ENCODE measurements around the gene RTN3.
A peak's percentile ranks its signal among the peaks of the same experiment; 100 is the strongest.

The RTN3 gene

GRCh38 chr11:63720611-63721010, 39.3 kb downstream of the RTN3 start:
- DNase-seq (ENCODE audit: extremely low spot score), result no peak
- ChIA-PET CTCF (interaction anchor here (1.7 kb wide), 1 partner anchor 18 kb away, joined by 3 read pairs; no protein-coding TSS in a partner anchor), POLR2A (no interaction called here)
- TF ChIP-seq, protein P1, sequence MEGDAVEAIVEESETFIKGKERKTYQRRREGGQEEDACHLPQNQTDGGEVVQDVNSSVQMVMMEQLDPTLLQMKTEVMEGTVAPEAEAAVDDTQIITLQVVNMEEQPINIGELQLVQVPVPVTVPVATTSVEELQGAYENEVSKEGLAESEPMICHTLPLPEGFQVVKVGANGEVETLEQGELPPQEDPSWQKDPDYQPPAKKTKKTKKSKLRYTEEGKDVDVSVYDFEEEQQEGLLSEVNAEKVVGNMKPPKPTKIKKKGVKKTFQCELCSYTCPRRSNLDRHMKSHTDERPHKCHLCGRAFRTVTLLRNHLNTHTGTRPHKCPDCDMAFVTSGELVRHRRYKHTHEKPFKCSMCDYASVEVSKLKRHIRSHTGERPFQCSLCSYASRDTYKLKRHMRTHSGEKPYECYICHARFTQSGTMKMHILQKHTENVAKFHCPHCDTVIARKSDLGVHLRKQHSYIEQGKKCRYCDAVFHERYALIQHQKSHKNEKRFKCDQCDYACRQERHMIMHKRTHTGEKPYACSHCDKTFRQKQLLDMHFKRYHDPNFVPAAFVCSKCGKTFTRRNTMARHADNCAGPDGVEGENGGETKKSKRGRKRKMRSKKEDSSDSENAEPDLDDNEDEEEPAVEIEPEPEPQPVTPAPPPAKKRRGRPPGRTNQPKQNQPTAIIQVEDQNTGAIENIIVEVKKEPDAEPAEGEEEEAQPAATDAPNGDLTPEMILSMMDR (IDR thresholded peaks at IDR 0.05; ENCODE audit: control extremely low read depth, extremely low read depth, low read depth, missing control alignments), result no peak

- POLR2A ChIA-PET, result no interaction called here
- no peak for DNase-seq (ENCODE audit: extremely low spot score)
- CTCF ChIA-PET, result interaction anchor here (1.2 to 3.4 kb wide), 2 partner anchors 9 to 47 kb away, joined by 3 to 13 read pairs; no protein-coding TSS in a partner anchor
- TF ChIP-seq, protein P1 (IDR thresholded peaks at IDR 0.05; ENCODE audit: control extremely low read depth, extremely low read depth, low read depth, missing control alignments), result no peak
Observed at GRCh38 chr11:63729326-63729725, 48.0 kb downstream of the RTN3 start.

- ChIA-PET POLR2A (no interaction called here), CTCF (interaction anchor here (1.3 to 5.3 kb wide), 6 partner anchors 11 to 258 kb away, joined by 3 to 40 read pairs (median 14); partner anchors contain the start of gene ZFTA)
- TF ChIP-seq, protein P1 (IDR thresholded peaks at IDR 0.05; ENCODE audit: control extremely low read depth, extremely low read depth, low read depth, missing control alignments), result no peak
- DNase-seq (ENCODE audit: extremely low spot score), result no peak
Observed at GRCh38 chr11:63736864-63737263, 55.6 kb downstream of the RTN3 start.

DNA sequence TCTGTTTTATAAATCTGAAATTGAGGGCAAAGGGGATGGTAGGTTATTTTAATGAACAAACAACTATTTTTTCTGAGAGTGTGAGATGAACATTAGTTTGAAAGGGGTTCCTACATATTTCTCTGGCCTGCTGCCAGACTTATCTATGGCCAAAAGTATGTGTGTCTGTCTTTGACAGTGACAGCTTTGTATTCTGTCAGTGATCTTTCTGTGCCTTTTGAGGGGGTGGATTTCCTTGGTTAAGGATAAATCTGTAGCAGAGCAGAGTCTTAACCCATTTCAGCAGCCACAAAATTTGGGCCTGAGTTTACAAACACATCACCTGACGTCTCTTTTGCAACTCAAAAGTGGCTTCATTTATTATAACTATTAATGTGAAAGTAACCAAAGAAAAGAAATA, 56.4 kb downstream of the RTN3 start:
- no peak for DNase-seq (ENCODE audit: extremely low spot score)
- ChIA-PET CTCF (interaction anchor here (0.8 to 5.3 kb wide), 22 partner anchors 9 to 295 kb away, joined by 3 to 40 read pairs (median 4); partner anchors contain the start of genes RTN3 and ZFTA), POLR2A (no interaction called here)
- TF ChIP-seq, protein P1 (IDR thresholded peaks at IDR 0.05; ENCODE audit: control extremely low read depth, extremely low read depth, low read depth, missing control alignments), result no peak

- POLR2A ChIA-PET, result no interaction called here
- DNase-seq (ENCODE audit: extremely low spot score), result peak; percentile 40
- TF ChIP-seq, protein P1 (IDR thresholded peaks at IDR 0.05; ENCODE audit: control extremely low read depth, extremely low read depth, low read depth, missing control alignments), result peak; percentile 84
- CTCF ChIA-PET, result interaction anchor here (0.6 to 5.3 kb wide), 37 partner anchors 9 to 296 kb away, joined by 3 to 40 read pairs (median 4); partner anchors contain the start of genes ATL3, RTN3 and ZFTA
Observed at GRCh38 chr11:63738720-63739360, 57.5 kb downstream of the RTN3 start.

- TF ChIP-seq, protein P1 (IDR thresholded peaks at IDR 0.05; ENCODE audit: control extremely low read depth, extremely low read depth, low read depth, missing control alignments), result peak; percentile 15
- CTCF ChIA-PET, result interaction anchor here (1.5 to 5.4 kb wide), 2 partner anchors 8 to 11 kb away, joined by 3 to 40 read pairs; no protein-coding TSS in a partner anchor
- POLR2A ChIA-PET, result interaction anchor here (0.5 kb wide), 1 partner anchor 109 kb away, joined by 5 read pairs; no protein-coding TSS in a partner anchor
- DNase-seq (ENCODE audit: extremely low spot score), result no peak
Observed at GRCh38 chr11:63745304-63746170, 64.2 kb downstream of the RTN3 start.

Measured in GM10248 (cell line).